Measurements from ENCODE around the gene NSMF.

DNA sequence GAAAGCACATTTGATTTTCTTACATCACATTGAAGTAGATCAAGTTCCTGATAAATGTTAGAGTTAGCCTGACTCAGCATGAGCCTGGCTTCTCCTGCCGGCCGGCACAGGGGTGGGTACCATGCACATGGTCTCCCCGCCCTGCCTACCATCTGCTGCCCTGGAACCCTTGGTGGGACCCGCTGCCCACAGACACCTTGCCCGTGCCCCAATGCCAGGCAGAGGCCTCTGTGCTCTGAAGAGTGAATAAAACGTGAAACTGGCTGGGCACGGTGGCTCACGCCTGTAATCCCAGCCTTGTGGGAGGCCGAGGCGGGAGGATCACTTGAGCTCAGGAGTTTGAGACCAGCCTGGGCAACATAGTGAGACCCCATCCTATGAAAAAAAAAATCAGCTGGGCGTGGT lies 53.5 kb downstream of the NSMF start:
- no peak for TF ChIP-seq CTCF (IDR thresholded peaks at IDR 0.05)
- no peak for TF ChIP-seq POLR2A (IDR thresholded peaks at IDR 0.05)

Data from thyroid gland (tissue), 4 donors.